HL-60/S4 treated with retinoic acid at 250 ng/mL for 4 days and 3 days (cell line): ENCODE measurements around the gene DTX1.

Experiments used
- in situ Hi-C: fragments of 300-500 bp; cut with MboI; formaldehyde crosslinking; loops from 2 replicates; pipeline ENCODE4 v1.7.0; 2022; ENCODE audit warnings: low sequenced_read_pairs

Gene DTX1

DNA sequence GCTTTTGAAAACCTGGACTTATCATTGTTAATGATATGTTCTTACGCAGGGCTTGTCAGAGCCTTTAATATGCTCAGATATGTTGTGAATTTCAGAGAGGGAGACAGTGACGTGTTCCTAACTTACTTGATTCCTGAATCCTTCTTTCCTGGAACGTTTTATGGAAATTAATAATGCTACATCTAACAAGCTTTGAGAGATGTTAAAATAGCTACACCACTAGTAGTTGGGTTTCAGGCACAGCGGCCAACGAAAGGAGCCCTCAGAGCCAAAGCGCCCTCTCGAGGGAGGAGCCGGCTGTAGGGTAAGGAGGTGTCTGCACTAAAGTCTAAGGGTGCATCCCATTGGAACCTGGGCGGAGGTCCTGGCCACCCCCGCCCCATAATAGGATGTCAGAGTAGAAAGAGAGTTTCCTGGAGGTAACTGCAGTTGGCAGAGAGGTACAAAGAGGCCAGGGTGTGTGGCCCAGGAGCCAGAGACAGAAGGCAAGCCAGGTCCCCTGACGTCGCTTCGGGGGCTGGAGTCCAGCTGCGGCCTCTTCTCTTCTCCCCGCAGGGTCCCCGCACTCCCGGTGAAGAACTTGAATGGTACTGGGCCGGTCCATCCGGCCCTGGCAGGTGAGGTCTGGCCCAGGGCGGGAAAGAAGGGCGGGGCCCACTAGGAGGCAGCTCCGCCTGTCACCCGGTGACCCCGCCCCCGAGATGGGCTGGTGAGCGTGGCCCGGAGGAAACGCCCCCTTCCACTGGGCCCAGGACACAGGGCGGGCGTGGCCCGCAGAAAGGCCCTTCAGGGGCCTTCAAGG, 36.3 kb downstream of the DTX1 start:
- in situ Hi-C loops: no loop called here

DNA sequence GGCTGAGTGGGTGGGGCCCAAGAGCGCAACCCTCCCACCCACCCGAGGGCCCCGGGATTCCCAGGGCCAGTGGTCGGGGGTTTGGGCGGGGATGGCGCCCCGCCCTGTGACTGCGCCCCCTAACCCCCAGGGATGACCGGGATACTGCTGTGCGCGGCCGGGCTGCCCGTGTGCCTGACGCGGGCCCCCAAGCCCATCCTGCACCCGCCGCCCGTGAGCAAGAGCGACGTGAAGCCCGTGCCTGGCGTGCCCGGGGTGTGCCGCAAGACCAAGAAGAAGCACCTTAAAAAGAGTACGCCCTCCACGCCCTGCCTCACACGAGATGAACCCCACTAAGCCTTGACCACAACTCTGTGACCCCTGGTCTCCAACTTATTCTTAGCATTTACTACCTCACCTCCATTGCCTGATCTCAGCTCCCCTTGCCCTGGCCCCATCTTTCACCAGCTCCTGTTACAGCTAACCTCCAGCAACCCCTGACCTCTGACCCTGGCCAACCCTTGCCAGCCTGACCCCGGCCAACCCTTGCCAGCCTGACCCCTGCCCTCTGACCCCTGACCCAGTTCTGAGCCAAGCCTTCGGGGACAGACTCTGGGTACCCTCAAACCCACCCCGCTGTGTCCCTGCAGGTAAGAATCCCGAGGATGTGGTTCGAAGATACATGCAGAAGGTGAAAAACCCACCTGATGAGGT, 37.0 kb downstream of the DTX1 start:
- in situ Hi-C loops: no loop called here

DNA sequence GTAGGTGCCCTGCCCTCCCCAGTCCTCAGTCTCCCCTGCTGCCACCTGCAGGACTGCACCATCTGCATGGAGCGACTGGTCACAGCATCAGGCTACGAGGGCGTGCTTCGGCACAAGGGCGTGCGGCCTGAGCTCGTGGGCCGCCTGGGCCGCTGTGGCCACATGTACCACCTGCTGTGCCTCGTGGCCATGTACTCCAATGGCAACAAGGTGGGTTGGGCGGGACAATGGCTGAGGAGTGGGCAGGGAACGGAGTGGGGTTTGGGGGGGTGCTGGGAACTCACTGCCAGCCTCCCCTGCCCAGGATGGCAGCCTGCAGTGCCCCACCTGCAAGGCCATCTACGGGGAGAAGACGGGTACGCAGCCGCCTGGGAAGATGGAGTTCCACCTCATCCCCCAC, 38.2 kb downstream of the DTX1 start:
- in situ Hi-C loops: no loop called here

DNA sequence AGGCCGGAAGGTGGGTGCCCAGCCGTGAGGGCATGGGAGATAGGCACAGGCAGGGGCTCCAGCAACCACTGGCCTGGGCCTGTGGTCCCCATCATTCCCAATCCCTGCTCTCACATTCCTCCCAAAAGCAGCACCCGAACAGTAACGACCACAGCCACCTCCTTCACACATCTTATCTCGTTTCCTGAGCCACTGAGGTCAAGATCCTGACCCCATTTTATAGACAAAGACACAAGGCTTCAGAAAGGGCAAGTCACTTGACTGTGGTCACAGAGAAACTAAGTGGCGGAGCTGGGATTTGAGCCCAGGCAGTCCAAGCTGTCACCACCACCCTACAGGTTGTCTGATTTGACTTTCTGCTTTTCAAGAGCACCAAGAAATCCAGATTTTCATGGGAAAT, 38.9 kb downstream of the DTX1 start:
- in situ Hi-C loops: no loop called here

DNA sequence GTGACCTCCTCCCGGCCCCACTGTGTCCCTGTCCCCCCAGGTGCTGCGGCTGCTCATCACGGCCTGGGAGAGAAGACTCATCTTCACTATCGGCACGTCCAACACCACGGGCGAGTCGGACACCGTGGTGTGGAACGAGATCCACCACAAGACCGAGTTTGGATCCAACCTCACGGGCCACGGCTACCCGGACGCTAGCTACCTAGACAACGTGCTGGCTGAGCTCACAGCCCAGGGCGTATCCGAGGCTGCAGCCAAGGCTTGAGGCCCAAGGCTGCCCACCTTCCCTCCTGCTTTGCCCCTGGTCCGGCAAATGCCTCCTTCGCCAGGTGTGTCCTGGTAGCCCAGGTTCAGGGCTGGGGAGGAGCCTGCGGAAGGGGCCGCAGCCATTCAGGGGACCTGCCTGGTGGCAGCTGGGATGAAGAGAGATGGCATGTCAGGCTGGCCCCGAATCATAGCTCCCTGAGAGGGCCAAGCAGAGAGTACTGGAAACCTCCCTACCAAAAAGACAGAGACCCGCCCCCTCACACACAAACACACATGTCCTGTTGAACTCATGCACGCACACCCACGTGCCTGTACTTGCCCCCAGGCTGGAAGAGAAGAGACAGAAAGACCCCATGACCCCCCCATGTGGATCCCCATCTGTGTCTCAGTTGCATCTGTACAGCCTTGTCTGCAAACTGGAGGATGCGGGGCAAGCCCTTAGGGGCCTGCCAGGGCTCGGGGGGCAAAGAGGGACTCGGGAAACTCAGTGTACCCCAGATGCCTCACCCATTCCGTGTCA, 40.3 kb downstream of the DTX1 start:
- in situ Hi-C loops: no loop called here

DNA sequence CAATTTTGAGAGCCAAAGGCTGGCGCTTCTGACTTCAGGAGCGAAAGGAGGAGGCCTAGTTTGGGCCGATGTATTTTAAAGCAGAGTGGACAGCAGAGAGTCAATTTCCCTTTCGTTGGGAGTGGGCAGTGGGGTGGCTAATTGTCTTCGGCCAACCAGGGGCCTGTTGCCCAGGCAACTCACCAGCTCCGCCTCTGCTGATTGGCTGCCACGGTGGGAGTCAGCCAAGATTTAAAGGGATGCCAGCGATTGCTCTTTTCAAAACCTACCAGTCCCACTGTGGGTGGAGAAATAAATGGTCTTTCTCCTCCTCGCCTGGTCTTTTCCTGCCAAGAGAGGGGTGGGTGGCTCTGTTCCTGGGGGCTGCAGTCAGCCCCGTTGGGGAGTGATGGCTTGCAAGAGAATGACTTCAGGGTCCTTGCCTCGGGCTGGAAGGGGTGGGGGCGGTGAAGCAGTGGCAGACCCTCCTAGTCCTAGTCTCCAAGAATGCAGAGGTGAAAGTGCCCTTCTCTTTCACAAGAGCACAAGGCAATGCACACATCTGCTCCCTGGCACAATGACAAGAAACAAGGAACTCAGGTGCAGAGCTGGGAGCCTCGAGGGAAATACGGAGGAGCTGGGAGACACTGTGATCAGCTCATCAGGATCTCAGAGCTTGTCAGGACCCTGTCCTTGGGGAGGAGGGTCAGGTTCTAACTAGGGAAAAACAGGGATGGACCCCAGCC, 41.3 kb downstream of the DTX1 start:
- in situ Hi-C loops: no loop called here

DNA sequence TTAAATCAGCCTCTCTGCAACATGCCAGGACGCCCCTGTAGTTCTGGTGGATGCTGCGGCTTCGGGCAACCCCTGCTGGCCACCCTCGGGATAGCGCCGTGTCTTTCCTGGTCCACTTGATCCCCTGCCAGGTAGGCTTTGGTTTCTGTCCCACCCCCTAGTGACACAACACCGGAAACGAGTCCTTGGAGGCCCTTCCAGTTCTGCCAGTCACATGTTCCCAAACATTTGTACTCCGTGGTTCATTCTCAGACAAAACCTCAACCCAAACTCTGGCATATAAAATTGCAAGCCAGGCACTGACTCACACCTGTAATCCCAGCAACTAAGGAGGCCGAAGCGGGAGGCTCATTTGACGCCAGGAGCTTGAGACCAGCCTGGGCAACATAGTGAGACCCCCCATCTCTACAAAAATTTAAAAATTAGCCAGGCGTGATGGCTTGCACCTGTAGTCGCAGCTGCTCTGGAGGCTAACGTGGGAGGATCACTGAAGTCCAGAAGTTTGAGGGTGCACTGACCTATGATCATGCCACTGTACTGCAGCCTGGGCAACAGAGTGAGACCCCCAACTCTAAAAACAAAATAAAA, 42.0 kb downstream of the DTX1 start:
- in situ Hi-C loops: no loop called here

DNA sequence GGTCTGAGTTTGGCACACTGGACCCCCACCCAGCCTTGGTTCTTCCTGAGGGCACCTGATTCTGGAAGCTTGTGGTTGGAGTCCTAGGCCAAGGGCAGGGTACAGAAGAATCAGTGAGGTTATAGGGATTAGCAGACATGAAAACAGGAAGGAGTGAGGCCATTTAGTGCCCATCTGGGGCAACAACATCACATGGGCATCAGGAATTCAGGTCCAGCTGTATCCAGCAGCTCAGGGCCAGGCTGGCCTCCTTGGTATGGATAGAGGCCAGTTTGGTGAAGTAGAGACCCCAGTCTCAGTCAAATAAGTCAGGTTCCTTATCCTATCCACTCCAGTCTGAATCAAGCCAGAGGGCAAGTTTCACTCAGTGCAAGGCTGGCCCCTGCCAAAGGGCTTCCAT, 42.8 kb downstream of the DTX1 start:
- in situ Hi-C loops: no loop called here

DNA sequence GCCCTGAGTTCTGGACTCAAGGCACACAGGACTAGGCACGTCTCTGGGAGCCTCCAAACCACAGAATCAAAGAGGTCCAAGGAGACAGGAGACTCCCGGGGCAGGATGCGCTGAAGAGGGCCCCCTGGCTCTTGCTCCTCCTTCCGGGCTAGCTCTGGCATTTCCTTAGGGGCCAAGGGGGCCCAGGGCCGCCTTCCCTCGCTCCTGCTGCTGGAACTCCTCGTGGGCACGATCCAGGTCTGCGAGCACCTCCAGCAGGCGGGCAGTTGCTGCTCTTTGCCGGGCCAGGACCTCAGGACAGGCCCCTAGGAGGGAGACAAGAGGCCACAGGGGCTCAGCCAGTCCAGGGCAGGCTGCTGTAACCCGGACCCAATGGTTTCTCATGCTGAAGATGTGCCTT, 43.2 kb downstream of the DTX1 start:
- in situ Hi-C loops: no loop called here

DNA sequence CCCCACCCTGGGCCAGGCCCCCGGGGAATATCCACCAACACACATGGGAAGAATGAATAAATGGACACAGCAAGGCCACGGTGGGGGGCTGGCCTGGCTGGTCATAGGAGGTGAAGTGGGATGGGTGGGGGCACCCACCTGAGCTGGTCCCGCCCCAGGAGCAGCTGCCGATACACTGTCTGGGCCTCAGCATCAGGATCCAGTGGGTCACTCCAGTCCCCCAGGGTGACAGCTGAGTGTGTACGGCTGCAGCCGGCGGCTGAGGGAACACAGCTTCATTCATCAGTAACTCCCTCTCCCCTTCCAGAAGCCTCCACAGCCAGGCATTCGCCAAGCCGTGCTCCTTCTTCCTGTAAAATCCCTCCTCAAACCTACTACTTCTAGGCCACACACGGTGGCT, 45.2 kb downstream of the DTX1 start:
- in situ Hi-C loops: no loop called here

DNA sequence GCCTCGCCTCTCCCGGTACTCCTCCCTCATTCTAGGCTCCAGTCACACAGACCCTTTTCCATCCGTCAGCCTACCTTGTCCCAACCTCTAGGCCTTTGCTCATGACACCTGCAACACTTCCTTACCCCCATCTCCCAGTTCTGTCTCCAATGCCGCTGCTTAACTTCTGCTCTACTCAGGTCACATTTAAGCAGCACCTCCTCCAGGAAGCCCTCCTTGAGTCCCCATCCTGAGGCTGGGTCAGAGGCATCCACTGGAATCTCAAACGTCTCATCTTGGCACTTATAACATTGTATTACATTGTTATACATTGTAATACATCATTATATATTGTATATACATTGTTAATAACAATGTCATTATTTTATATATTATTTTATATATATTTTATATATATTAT, 46.3 kb downstream of the DTX1 start:
- in situ Hi-C loops: no loop called here

DNA sequence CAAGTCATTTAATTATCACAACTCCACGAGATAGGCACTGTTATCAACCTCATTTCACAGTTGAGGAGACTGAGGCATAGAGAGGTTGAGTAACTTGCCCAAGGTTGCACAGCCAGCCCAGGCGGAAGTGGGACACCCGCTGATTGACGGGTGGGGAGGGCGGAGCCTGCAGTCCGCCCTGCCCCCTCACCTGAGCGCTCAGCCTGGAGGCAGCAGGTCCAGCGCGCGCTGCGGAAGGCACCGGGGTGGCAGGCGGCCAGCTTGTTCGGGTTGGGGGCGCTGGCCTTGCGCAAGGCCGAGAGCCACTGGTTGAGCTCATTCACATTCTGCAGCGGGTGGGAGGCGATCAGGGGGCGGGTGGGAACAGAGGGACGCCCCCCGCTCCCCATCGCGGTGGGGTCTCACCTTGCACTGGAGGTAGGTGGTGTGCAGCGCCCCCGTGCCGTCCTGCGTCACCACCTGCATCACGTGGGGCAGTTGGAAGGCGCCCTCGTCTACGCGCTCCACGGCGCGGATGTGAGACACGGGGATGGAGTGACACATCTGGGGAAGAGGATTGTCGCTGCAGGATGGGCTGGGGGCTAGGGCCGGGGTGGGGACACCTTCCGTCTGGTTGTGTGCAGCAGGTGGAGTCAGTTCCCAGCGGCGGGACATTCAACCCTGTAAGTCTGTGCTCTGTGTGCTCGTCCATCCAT, 47.4 kb downstream of the DTX1 start:
- in situ Hi-C loops: no loop called here

DNA sequence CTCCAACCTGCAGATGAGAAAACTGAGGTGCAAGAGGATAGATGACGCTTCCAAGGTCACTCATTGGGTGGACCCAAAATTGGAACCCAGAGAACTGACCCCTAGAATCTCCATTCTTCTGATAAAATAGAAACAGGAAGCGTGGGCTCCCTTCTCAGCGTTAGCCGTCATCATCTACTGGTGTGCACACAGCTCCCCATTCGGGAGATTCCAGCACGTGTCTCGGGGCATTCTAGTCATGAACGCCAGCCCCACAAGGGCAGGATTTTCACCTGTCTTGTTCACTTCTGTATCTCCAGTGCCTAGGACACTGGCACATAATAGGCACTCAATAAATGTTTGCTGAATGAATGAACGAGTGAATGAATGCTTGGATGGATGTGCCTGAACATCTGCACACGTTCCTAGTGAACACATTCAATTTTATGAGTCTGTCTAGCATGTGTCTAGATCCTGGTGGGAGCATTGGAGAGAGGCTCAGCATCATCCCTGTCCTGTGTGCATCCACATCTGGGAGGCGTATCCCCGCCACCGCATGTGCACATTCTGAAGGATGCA, 48.5 kb downstream of the DTX1 start:
- in situ Hi-C loops: no loop called here

DNA sequence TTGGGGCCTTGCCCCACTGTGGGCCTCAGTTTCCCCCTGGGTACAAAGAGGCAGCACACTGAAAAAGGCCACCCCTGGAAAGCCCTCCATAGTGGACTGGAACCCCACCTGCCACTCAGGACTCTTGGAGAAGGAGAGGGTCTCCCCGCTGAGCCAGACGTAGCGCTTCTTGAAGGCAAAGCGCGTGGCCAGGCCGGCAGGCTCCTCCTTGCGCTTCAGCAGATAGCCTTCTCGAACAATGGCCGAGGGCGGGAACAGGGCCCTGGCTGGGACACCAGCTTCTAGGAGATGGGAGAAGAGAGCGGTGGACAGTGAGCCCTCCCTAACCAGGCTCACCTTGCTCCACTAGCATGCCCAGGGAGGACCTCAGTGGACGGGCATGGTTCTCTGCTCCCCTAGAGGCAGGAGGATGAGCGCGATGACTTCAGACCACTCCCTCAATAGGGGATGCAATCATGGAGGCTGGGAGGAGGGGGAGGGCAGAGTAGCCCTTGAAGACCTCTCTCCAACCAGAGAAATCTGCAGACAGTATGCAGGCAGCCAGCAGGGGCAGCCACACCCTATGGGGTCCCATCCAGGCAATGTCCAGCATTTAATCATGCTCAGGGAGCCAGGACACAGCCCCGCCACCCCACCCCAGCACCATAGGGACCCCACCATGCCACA, 49.2 kb downstream of the DTX1 start:
- in situ Hi-C loops: no loop called here

DNA sequence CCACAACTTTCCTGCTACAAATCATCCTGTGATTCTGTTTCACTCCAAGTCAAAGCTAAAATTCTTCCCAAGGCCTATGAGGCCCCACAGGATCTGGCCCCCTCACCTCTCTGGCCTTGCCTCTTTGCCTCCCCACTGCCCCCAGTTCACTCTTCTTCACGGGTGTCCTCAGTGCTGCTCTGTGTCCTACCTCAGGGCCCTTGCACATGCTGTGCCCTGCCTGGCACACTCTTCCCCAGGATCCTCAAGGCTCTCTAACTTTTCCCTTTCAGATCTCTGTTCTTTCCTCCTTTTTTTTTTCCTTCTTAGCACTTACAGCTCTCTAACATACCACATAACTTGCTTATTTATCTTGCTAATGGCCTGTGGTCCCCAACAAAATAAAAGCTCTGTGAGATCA, 49.8 kb downstream of the DTX1 start:
- in situ Hi-C loops: no loop called here

DNA sequence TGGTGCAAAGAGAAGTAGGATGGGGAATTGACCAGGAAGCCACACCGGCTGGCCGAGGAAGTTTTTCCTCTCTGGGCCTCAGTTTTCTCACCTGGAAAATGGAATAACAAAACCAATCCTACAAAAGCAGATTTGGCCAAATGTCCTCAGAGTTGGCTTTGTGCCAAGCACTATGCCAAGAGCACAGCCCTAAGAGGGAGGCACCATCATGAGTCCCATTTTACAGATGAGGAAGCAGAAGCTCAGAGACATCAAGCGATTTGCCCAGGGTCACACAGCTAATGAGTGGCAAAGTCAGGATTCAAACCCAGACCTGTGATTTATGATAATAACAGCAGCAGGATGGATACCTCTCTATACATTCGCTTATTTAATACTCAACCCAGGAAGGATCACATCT, 51.8 kb downstream of the DTX1 start:
- in situ Hi-C loops: no loop called here

DNA sequence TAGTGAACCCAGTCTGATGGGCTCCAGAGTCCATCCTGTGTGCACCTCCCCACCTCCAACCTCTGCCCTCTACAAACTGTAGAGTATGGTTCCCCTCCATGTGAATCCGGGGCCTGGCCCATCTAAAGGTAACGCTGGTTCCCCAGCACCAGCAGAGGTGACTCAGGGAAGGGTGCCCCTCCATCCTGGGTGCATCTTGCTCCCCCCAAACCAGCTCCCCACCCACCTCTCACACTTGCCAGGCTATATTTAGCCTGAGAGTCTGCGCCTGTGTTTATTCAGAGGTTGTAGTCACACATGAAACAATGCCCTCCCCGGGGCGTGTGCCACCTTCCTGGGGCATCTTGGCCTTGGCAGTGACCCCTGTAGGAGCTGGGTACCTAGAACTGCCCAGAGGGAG, 52.8 kb downstream of the DTX1 start:
- in situ Hi-C loops: no loop called here

DNA sequence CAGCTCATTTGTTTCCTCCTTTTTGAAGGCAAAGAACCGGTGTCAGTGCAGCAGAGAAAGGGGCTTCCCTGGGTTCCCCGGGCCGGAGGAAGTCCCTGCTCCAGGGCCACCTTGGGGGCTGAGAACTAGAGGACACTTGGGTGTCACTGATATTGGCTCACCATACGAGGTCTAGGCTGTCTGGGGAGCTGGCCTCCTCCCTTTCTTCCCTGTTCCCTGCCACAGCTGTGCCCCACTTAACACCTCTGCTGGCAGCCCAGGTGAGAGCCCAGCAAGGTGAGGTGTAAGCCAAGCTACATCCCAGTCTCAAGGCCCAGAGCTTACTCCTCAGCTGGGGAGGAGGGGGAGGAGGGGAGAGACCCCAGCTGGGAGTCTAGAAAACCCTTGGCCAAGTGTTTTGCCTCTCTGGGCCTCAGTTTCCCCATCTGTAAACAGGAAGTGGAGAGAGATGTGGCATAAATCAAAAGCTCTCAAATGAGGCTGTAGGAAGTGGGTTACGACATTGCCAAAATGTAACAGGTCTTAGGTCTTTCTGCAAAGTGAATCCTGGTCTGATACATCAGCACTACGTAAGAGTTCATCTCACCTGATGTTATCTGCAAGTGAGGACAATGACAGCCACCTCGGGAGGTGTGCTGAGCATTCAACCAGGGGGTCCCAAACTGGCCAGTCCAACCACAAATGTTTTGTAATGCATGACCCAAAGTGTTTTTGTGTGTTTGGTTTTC, 53.5 kb downstream of the DTX1 start:
- in situ Hi-C loops: no loop called here

DNA sequence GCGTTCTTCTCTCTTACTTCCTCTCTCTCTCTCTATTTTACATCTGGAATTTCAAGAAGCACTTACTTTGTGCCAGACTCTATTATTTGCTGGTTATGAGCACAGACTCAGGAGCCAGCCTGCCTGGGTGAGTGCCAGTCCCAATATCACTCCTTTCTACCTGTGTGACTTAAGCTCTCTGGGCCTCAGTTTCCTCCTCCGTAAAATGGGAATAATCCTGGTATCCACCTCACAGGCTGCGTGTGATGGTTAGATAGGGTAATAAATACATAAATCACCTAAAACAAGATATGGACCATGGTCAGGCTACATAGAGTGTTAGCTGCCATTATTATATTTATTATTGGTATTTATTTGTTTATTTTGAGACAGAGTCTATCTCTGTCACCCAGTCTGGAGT, 54.7 kb downstream of the DTX1 start:
- in situ Hi-C loops: no loop called here
